ENCODE results near the gene C9orf153.

The C9orf153 gene

DNA sequence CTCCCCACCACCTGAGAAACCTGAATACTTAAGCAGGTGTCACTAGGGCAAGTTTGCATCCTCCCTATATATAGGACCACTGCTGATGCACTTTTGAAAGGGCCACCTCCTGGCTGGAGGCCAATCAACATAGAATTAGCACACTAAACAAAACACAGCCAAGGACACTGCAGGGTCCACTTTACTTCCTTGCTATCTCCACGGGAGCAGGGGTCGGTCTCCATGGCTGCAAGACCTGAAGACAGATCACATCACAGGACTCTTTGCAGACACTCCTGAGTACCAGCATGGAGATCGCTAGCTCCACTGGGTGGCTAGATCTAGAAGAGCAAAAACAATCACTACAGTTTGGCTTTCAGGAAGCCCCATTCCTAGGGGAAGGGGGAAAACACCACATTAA lies 72.3 kb downstream of the C9orf153 start:
- no peak for DNase-seq (ENCODE audit: low read depth)

- DNase-seq (ENCODE audit: low read depth), result no peak
Measured at GRCh38 chr9:86186696-86187095, 72.8 kb downstream of the C9orf153 start.

GRCh38 chr9:86185872-86186271 lies 73.6 kb downstream of the C9orf153 start:
- no peak for DNase-seq (ENCODE audit: low read depth)

DNA sequence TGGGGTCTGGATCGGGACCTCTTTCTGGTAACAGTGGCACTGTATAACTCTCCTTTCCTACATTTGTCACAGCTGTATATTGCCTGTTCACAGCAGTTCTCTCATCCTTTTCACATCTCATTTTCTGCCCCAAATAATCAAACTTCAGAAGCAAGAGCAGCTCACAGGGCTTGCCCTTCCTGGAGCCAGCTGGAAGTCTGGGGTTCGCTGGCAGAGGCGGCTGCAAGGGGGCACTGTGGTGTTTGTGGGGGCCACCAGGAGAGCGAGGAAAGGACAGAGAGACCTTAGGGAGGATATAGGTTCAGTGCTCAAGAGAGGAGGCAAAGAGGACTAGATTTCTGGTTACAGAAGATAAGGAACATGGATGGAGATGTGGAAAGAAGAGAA lies 75.3 kb downstream of the C9orf153 start:
- DNase-seq (ENCODE audit: low read depth), result no peak

DNA sequence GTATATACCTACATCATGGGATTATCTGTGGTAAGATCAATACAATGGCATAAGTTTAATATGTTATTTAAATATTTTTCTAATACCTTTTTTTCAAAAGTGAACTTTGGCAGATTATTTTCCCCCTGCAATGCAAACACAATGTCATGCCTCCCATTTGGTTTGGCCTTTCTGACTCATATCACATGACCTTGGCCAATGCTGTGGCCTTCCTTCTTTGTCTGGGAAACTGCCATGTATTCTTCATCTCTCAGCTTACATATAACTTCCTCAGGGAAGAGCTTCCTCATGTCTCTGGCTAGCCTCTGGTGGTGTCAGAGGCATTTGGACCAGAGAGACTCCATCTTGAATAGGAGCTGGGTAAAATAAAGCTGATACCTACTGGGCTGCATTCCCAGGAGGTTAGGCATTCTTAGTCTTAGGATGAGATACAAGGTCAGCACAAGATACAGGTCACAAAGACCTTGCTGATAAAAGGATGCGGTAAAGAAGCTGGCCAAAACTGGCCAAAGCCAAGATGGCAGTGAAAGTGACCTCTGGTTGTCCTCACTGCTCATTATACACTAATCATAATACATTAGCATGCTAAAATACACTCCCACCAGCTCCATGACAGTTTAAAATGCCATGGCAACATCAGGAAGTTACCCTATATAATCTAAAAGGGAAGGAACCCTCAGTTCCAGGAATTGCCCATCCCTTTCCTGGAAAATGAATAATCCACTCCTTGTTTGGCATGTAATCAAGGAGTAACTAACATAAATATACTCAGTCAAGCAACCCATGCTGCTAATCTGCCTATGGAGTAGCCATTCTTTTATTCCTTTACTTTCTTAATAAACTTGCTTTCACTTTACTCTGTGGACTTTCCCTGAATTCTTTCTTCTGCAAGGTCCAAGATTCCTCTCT lies 76.0 kb downstream of the C9orf153 start:
- DNase-seq (ENCODE audit: low read depth), result peak; percentile 5

DNA sequence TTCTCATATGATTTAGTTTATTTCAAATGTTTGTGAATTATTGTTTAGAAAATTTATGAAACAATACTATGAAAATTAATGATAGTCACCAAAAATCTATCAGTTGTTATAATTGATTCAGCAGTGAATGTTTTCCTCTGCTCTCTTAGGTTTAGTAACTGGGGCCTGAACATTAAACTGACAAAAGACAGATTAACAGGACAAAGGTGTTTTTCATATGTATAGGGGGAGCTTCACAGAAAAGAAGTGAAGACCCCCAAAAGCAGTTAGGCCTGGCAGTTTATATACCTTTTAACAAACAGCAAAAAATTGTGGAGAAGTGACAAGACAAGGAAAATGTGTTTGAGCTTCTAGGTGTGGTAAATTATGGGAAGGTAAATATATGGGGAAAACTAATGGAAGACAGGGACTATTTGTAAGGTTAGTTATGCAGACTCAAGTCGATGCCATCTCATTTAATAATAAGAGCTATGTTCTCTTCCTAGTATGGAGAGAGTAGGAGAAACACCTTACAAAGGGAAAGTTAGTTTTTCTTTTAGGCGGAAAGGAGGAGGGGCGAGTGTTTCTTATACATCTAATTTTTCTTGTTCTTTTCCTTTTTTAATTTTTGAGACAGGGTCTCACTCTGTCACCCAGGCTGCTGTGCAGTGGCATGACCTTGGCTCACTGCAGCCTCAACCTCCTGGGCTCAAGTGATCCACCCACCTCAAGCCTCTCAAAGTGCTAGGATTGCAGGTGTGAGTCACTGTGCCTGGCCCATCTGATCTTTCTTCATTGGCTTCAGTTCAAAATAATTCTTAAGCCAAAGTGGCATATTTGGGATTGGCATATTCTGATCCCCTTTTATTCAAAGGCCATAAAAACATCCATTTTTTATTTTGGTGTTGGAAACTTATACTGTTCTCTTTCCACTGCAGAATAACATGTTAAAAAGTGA lies 77.8 kb downstream of the C9orf153 start:
- no peak for DNase-seq (ENCODE audit: low read depth)

GRCh38 chr9:86178503-86178902 lies 81.0 kb downstream of the C9orf153 start:
- DNase-seq (ENCODE audit: low read depth), result peak; percentile 20

DNA sequence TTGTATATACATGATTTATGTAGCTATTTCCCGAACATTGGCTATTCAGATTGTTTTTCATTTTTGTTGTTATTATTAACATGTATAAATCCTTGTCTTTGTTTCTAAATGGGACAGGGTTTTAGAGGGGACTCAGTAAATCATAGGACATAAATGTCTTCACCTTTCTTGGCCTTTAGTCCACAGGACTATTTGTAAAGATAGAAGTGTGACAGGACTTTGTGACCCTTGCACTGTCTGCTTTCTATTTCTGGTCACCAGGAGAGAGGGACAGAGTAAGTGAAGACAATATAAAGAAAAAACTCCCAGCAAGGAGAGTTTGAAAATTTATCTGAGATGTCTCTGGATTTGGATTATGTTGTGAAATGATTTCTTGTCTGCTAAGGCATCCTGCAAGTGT lies 81.5 kb downstream of the C9orf153 start:
- no peak for DNase-seq (ENCODE audit: low read depth)

GRCh38 chr9:86176468-86176867 lies 83.0 kb downstream of the C9orf153 start:
- DNase-seq (ENCODE audit: low read depth), result peak; percentile 31

DNA sequence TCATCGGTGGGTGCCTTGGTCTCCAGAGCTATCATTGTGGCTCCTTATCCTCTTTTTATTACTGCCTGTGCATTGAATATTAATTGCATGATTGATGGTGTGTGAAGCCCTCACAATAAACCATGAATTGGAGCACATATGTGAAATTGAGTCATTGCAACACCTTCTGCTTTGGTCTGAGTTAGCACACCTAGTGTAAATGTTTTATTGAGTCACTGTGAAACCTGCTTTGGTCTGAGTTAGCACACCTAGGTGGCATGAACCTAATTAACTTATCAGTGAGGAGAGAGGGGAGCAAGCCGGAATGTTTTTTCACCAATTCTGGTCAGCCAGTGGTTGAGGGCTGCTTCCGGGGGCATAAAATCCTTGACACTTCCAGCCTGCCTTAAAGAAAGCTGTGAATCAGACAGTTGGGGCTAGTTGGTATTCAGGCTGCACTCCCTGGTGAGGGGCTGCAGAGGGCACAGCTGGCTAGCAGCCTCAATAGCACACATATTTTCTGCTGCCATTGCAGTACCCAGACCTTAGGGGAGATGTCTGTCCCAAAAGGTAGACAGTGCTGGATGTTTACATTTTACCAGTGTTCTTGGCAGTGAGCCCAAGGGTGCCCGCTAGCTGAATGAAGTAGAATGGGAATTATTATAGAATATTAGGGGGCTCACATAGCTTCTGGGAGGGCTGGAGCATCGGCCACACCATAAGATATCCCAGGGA lies 83.6 kb downstream of the C9orf153 start:
- DNase-seq (ENCODE audit: low read depth), result no peak

GRCh38 chr9:86175223-86175622 lies 84.2 kb downstream of the C9orf153 start:
- DNase-seq (ENCODE audit: low read depth), result no peak

Data from amniotic epithelial cell (primary cell).